ENCODE data around the gene SGIP1. TPM values are rescaled to one million over a fixed set of nuclear protein-coding genes. Genes with fewer than 3 reads are reported as not detected.

SGIP1 gene
- polyA plus RNA-seq, 1 of the 3 experiments (the other 2 are of a cell fraction), result 15.5 TPM

- TF ChIP-seq SMC3 (IDR thresholded peaks at IDR 0.05; ENCODE audit: low read depth, low read length), result no peak
- no peak for TF ChIP-seq MEF2A (IDR thresholded peaks at IDR 0.05; ENCODE audit: borderline replicate concordance, low read depth)
- TF ChIP-seq, protein P1, sequence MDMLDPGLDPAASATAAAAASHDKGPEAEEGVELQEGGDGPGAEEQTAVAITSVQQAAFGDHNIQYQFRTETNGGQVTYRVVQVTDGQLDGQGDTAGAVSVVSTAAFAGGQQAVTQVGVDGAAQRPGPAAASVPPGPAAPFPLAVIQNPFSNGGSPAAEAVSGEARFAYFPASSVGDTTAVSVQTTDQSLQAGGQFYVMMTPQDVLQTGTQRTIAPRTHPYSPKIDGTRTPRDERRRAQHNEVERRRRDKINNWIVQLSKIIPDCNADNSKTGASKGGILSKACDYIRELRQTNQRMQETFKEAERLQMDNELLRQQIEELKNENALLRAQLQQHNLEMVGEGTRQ (IDR thresholded peaks at IDR 0.05; ENCODE audit: borderline replicate concordance, low read depth, low read length), result no peak
Observed at GRCh38 chr1:66546047-66546810, 12.3 kb downstream of the SGIP1 start (continued).

GRCh38 chr1:66549017-66549416 lies 15.1 kb downstream of the SGIP1 start:
- ChIA-PET CTCF (interaction anchor here (1.0 to 2.0 kb wide), 5 partner anchors 10 to 35 kb away, joined by 3 to 6 read pairs (median 4); partner anchors contain the start of gene SGIP1), POLR2A (no interaction called here)
- H3K27ac ChIP-seq (ENCODE audit: low read depth in 2 of 2, low read length in 1 of 2), result no peak overlapping the region

More at GRCh38 chr1:66549017-66549416, 15.1 kb downstream of the SGIP1 start:
- peaks cover 50% of the 10 kb centered on the region for H3K79me2 ChIP-seq (ENCODE audit: insufficient read depth)
- TF ChIP-seq FOSL2 (IDR thresholded peaks at IDR 0.05; ENCODE audit: borderline replicate concordance, low read depth), result no peak
- no peak for TF ChIP-seq YY1 (IDR thresholded peaks at IDR 0.05; ENCODE audit: low read depth)
- TF ChIP-seq GATA2 (CRISPR knock-in tag; IDR thresholded peaks at IDR 0.05), result no peak
- TF ChIP-seq GABPA (IDR thresholded peaks at IDR 0.05; ENCODE audit: low read depth), result no peak
- TF ChIP-seq USF1 (IDR thresholded peaks at IDR 0.05; ENCODE audit: borderline replicate concordance, low read depth), result no peak
- no peak for TF ChIP-seq SMC3 (IDR thresholded peaks at IDR 0.05; ENCODE audit: low read depth, low read length)
- no peak for TF ChIP-seq NFIC (IDR thresholded peaks at IDR 0.05; ENCODE audit: borderline replicate concordance)
- TF ChIP-seq NRF1 (IDR thresholded peaks at IDR 0.05; ENCODE audit: low read depth, low read length), result no peak
- TF ChIP-seq TAF1 (IDR thresholded peaks at IDR 0.05; ENCODE audit: borderline replicate concordance, low read depth, low read length), result no peak
- TF ChIP-seq, protein P2, sequence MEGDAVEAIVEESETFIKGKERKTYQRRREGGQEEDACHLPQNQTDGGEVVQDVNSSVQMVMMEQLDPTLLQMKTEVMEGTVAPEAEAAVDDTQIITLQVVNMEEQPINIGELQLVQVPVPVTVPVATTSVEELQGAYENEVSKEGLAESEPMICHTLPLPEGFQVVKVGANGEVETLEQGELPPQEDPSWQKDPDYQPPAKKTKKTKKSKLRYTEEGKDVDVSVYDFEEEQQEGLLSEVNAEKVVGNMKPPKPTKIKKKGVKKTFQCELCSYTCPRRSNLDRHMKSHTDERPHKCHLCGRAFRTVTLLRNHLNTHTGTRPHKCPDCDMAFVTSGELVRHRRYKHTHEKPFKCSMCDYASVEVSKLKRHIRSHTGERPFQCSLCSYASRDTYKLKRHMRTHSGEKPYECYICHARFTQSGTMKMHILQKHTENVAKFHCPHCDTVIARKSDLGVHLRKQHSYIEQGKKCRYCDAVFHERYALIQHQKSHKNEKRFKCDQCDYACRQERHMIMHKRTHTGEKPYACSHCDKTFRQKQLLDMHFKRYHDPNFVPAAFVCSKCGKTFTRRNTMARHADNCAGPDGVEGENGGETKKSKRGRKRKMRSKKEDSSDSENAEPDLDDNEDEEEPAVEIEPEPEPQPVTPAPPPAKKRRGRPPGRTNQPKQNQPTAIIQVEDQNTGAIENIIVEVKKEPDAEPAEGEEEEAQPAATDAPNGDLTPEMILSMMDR (IDR thresholded peaks at IDR 0.05), result no peak
- TF ChIP-seq, protein P1 (IDR thresholded peaks at IDR 0.05; ENCODE audit: borderline replicate concordance, low read depth, low read length), result no peak
- no peak for TF ChIP-seq EP300 (IDR thresholded peaks at IDR 0.05; ENCODE audit: borderline replicate concordance in 1 of 2, low read depth in 1 of 2, low read length in 1 of 2)
- no peak overlapping the region for H2AFZ ChIP-seq (ENCODE audit: low read depth)
- H3K4me1 ChIP-seq (ENCODE audit: control insufficient read depth in 1 of 2, insufficient read depth in 2 of 2, low read depth in 1 of 2, low read length in 1 of 2), result peaks cover 11 to 15% of the 10 kb centered on the region in 2 experiments; a peak in 3 of 4 replicates
- H4K20me1 ChIP-seq (ENCODE audit: insufficient read depth), result no peaks in the 10 kb centered on the region
- no peak overlapping the region for H3K9ac ChIP-seq
- H3K27me3 ChIP-seq (ENCODE audit: insufficient read depth), result no peaks in the 10 kb centered on the region
- H3F3A ChIP-seq (replicated peaks; ENCODE audit: insufficient read depth), result peaks cover 15% of the 10 kb centered on the region
- no peak overlapping the region for H3K4me3 ChIP-seq (ENCODE audit: low read depth in 2 of 2, low read length in 1 of 2)
- no peaks in the 10 kb centered on the region for H3K9me3 ChIP-seq
- no peak for DNase-seq
- H3K4me2 ChIP-seq, result no peak overlapping the region
- peaks cover 9 to 26% of the 10 kb centered on the region in 2 experiments for H3K36me3 ChIP-seq (replicated peaks in 1 of 2; ENCODE audit: control insufficient read depth in 1 of 2, insufficient read depth in 2 of 2, low read length in 1 of 2)
- H3K9me2 ChIP-seq, result no peaks in the 10 kb centered on the region

Data from SK-N-SH (cell line).